Activated CD4-positive, alpha-beta T cell treated with anti-CD3 and anti-CD28 coated beads for 1 hour (primary cell): ENCODE results near the gene IKBKE.

Experiments
- DNase-seq: peaks from one replicate; pipeline ENCODE4 v3.0.0-alpha.2; 2020

The IKBKE gene

DNA sequence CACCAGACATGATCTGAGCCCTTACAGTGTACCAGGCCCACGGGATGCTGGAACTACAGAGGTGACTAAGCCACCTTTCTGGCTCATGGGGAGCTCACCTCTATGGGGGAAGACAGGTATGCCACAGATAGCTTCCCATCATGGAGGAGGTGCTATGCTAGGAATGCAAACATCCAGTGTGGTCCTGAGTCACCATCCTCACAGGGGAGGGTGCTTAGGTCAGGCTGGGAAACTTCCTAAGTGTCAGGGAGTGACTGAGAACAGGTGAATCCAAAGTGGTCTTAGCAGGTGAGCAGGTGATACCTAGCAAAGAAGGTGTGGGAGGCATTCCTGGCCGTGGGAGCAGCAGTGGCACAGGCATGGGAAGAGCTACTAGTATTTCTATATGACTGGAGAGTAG is 28.4 kb downstream of the IKBKE start:
- no peak for DNase-seq

DNA sequence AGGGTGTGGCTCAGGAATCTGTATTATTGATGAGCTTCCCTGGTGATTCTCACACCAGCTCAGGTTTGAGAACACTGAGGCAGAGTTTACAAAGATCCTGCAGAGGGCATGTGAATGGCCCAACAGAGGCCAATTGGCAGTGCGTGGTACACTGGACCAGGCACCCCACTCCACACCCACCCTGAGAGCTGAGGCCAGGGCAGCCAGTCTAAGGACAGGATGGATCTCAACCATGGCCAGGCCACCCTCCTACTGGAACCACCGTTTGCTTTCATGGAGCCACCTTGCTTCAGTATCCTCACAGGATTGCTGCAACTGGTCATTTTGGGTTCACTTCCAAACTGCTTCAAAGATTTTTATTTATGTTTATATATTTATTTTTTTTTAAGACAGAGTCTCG is 29.8 kb downstream of the IKBKE start:
- DNase-seq = no peak

DNA sequence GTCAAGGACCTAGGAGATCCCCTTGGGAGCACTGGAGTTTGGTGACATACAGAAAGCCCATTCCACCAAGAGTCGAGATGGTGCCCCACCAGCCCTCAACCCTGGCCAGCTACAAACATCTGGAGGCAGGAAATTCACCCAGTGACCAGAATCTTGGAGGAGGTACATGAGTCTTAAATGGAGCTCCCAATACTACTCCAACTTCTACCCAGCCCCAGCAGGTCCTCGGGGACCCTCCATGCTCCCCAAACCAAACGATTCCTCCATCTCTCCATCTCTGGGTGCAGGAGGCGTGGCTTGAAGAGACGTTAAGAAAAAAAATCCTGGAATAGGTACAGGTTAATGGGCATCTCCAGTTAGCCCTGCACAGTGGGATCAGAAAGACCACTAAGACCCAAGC is 31.6 kb downstream of the IKBKE start:
- DNase-seq = no peak

DNA sequence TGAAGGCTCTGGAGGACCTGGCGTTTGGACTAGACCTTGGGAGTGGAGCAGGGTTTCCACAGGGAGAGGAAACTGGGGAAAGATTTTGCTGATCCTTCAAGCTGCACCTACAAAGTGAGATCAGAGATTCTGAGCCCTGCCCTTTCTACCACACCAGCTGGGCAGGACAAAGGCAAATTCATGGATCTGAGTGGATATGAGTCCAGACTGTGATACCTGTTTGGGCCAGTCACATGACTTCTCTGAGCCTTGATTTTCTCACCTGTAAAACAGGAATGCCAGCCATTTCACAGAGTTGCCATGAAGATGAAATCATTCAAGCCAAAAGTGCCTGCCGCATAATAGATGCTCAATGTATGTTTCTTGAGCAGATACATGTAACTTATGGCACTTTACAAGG is 32.1 kb downstream of the IKBKE start:
- DNase-seq = no peak

DNA sequence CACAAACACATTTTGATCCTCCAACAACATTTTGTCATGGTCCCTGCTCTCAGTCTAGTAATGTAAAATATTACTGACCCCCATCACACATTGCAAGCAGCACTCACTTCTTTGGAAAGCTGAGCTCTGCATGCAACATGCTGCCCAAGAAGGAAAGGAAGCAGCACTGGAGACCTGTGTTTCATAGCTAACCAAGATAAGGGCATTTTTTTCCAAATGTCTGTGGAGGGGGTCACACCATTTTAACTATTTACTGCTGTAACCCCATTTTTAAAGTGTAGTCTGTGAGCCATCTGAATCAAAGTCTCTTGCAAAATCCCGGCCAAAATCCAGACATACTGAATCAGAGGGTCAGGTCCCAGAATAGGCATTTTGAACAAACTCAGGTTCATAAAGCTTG is 32.5 kb downstream of the IKBKE start:
- DNase-seq = no peak

DNA sequence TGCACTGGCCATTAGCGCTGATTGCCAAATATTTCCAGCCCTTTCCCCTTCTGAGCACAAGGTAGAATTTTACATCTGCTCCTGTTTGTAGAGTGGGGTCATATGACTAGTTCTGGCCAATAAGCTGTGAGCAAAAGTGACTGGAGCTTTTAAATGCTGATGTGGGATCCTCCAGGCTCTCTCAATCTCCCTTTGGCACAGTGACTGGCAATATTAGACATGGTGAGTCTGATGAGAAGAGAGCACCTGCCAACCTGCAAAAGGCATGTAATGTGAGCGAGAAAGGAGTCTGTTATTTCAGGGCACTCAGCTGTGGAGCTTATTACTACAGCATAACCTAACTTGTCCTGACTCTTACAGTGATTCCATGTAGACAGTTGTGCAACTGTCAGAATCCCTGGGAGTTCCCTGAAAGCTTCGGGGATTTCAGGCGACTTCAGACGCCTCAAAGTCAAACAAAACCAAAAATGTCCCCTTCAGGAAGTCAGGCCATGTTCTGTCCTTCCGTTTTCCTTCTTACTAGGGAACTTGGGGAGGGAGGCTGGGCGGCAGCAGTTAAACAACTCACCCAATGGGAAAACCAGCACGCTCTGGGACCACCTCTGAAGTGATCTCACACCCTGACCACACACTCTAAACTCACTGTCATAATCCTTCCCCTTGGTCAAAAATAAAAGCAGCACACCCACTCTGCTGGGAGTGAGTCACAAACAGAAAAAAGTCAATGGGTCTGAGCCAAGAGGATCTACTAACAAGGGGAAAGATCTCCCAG is 33.5 kb downstream of the IKBKE start:
- no peak for DNase-seq

DNA sequence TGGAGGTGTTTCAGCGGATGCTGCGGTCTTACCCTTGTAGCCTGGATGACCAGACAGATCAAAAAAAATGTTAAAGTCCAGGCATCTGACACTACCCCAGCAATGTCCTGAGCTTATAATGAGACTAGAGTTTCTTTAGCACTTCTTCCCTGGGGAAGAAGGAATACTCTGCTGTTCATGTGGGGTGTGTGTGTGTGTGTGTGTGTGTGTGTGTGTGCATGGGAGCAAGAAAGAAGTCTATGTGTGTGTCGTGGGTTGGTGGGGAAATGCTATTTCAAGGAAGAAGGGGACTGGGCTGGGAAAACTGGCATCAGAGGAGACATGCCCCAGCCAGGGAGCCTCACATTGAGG is 34.1 kb downstream of the IKBKE start:
- DNase-seq = no peak

DNA sequence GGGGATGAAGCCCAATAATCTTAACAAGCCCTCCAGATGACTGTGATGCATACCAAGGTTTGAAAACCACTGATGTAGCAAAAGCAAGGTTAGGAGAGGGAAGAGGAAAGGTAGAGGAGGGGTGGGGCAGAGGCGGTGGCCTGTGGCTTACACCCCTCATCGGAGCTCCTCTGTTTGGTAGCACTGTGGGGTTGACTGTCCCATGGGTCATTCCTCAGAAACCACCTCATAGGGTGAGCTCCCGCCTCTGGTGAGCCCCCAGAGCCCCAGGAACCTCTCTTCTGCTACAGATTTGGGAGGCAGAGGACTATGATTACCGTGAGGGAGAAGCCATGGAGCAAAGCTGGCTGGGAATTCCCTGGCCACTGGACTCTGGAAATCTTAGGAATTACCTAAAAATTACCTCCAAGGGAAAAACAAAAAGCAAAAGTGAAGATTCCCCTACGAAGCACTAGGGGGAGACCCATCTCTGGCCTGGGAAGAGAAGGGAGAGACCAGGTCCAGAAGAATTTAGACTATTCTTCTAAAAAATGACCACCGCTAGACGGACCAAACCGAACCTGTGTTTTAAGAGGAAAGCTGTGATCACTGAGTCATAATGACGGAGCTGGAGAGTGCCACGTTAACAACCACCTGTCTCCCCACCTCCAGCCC is 35.6 kb downstream of the IKBKE start:
- no peak for DNase-seq

DNA sequence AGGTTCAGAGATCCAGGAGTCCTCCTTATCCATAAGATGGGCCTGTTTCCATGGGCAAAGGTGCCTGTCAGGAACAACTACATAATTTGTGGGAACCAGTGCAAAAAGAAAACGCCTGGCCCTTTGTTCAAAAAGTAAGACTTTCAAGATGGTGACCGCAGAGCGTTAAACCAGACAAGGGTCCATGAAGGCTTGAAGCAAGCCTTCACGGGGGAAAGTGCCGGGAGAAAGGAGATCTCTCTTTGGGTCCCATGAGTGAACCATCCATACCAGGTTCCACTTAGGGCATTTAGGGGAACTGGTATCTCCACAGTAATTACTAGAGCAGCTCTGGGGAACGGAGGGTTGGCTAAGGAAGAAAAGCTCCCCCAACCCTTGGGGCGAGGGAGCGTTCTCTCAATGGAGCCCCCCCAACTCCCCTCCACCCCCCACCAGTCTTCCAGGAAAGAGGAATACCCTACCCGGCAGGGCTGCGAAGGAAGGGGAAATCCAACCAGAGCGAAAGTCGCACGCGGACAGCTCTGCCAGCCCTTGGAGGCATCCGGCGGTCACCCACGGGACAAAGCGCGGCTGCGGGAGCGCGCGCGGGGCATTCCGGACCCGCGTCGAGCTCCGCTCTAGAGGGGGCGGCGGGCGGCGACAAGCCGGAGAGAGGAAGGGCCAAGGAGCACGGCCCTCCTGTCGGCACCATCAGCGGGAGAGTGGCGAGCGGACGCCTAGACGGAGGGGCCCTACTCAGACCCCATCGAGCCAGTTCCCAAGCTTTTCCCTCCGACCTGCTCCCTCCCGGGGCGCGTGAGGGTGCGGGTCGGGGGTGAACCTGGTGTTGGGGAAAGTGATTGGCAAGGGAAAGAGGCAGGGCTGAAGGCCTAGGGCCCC is 36.4 kb downstream of the IKBKE start:
- DNase-seq = no peak

DNA sequence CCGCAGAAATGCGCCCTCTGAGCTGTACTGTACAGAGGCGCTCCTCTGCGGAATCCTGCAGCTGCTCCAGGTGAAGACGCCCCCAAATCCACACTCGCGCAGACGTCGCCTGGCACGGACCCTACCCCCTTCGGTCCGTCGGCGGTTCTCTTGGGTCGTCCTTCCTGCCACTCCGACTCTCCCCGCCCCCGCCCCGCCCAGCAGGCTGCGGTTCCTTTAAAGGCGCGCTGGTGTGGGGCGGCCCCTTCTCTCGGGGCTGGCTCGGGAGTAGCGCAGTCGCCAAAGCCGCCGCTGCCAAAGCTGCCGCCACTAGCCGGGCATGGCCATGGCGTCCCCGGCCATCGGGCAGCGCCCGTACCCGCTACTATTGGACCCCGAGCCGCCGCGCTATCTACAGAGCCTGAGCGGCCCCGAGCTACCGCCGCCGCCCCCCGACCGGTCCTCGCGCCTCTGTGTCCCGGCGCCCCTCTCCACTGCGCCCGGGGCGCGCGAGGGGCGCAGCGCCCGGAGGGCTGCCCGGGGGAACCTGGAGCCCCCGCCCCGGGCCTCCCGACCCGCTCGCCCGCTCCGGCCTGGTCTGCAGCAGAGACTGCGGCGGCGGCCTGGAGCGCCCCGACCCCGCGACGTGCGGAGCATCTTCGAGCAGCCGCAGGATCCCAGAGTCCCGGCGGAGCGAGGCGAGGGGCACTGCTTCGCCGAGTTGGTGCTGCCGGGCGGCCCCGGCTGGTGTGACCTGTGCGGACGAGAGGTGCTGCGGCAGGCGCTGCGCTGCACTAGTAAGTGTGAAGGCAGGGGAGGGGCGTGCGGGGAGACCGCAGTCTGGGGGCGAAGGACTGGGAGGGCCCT is 37.2 kb downstream of the IKBKE start, which contains the start of gene RASSF5:
RASSF5 (plus strand) TSS at position 248 of the 846 bp plus-strand sequence; CDS start at position 320, 72 bp downstream.
- peak; percentile 70 for DNase-seq

DNA sequence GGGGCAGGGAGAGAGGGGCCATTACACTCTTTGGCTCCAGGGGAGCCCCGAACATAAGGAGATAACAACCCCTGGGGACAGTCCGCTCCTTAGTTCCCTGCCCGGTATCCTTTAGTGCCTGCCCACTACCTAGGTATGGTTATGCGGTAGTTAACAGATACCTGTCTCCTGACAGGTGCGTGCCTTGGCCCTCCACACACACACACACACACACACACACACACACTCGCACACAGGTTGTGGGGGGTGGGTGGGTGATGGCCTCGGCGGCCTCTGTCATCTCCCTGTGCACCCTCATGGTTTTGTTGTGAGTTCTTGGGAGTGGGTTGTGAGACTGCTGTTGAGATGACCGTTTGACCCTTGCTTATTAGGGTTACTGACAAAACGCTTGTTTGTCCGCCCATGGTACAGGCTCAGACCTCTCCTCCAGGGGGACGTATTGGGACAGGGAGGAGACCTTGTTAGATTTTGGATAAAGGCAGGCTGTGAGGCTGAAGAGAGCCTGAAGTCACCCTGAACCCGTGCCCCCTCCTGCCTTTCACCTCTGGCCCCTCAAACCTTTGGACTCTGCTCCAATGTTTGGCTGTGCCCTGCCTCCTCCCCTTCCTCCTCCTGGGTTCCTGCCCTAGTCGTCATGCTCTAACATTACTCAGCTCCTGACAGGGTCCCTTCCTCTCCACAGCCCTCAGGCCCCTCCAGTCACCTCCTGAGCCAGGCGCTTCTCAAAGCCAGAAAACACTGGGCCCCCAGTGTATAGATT is 38.0 kb downstream of the IKBKE start:
- DNase-seq = no peak

DNA sequence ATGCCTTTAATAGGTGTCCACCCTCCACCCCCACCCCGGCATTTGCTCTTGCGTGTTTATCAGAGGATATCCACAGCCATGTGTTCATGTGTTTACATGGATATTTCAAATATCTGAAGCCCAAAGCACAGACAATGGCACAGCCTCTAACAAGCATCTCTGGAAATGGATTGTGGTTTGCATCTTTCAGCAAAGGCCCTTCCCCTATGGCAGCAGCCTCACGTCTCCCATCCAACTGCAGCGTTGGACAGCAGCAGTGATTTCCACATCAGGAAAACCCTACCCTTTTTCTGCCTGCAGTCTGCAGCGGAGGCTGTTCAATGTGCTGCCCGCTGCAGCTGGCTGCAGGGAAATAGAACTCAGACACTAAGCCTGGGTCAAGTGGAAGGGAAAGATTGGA is 38.7 kb downstream of the IKBKE start:
- DNase-seq = no peak

DNA sequence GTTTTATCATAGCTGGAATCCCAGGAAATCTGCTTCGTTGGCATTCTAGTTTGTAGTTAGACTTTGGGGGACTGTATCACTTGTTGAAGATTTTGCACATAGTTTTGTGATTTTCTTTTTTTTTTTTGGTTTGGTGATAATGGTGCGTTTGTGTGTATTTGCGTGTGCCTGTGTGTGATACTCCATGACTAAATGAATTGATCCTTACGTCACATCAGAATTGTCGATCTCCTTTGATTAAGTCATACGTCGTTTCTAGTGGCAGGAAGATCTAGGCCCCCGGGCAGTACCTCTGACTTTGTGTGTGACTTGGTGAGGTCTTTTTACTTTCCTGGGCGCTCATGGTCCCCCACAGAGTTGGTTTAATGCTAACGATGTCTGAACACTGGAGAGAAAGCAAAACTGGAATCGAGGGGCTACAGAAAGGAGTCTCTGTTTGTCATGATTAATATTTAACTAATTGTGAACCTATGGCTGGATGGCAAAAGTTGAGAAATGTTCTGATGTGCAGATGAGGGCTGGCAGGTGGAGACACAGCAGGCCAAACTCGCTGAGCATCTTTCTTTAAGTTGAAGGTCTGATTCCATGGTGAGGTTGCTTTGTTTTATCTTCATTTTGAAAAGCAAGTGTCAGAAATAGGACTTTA is 39.5 kb downstream of the IKBKE start:
- DNase-seq = no peak

DNA sequence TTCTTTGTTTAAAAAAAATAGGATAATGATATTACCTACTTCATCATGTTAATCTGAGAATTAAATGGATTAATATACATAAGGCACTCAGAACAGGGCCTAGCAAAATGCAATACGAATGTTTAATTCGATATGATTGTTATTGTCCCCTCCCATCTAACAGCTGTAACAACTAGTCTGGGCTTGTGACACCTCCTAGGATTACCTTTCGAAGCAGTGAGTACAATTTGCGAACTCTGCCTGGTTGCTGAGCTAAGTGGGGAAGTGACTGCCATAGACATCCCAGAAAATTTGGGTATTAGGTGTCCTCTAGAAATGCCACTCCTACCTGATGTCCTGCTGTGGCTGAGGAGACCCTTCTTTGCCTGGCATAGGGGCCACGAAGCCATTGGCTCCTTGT is 40.1 kb downstream of the IKBKE start:
- no peak for DNase-seq

DNA sequence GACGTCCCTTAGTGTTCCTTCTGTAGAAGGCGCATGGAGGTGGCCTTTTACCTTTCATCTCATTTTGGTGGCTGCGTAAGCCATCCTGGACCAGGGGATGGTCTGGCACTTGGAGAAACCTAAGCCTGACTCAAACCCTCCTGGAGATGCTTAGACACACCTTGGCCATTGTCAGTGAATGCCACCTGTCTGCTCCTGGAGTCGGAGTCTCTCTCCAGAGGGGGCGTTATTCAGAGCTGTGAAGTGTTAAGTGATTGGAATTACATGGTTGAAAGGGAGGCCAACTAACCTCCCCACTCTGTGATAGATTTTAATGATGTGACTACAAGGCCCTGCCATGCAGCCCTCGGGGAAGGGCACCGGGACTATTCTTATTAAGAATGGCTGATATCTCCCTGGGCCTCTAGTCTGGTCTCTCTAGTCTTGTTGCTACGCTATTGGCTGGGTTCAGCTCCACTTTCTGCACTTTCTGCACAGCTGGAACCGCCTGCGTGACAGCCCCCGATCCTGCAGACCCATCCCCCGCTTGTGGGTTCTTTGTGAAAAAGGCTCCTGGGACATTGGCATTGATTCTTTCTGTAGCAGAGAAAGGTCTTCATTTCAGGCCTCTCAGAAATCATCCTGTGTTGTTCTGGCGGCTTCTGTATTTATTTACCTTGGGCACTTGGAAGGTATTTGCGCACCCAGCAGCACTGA is 41.2 kb downstream of the IKBKE start:
- no peak for DNase-seq

DNA sequence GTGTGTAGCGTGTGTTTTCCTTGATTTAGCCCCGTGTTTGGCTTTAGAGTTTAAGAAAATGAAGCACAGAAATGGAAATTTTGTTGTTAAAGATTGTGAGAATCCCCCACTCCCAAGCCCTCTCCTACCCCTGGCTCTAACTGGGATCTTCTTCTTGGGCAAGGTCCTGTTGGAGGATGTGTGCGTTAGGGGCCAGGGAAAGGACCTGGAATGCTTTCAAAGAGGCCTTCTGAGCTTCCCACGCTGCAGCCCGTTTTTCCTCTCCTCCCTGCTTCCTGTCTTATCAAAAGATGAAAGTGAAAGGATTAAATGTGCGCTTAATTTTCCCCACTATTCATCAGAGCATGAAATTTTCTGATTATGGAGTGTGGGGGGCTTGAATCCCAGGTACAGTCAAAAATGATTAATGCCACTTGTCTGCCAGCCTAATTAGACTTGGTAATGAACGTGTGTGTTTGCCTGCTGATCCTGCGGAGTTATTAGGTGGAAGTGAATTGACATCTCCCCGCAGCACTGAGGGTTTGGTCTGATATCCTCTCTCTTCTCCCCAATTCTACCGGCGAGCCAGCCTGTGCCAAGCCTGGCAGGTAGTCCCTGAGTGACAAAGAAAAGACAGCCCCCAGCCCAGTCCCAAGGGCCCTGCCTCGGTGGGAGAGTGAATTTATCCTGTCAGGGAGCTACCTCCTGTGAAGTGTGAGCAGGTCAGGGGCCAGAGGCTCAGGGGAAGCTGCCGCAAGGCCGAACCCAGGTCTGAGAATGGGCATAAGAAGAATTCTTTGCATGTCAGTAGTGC is 42.0 kb downstream of the IKBKE start:
- no peak for DNase-seq

DNA sequence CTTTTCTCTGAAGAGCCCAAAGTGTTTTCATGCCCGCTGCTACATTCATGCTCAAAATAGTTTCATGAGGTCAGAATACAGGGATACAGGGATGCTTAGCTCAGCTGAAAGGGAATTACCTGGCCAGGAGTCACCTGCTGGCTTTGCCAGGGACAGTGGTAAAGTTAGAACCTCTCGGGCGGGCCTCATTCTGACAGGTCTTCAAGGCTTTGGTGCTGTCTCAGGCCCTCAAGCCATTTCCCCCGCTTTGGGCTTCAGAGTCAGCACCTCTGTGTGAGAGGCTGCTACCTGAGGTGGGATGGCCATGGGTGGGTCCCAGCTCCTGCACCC is 42.5 kb downstream of the IKBKE start:
- no peak for DNase-seq

DNA sequence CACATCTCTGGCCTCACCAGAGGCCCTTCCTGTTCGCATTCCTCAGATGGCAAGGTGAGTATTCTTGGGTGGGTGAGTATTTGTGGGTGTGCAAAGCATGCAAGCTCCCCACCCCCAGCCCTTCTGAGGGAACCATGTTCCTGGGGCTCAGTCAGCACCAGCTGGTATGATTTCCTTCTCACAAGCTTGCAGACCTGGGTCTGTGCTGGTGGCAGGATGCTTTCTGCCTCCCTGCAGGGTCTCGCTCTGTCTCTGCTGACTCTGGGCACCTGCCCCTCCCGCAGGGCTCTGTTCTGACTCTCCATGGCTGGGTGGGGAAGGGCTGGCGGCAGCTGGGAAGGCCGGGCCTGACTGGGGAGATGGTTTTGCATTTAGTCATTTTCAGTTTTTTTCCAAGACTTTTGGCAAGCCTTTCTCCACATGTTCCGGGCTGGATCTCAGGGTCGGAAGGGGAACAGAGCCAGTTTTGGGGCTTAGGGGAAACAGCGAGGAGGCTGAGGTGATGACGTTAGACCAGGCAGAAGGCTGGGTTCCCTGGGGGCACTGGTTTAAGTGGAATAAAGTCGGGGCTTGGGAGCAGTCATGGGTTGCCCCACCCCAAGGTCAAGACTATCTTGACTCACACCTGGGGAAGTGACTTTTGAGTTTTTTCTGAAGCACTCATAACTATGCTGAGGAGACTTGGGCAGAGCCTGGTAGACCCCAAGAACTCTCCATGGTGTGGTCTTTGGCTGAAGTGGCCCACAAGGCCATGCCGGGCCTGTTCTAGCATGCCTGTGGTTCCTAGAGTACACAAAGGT is 43.2 kb downstream of the IKBKE start:
- no peak for DNase-seq

DNA sequence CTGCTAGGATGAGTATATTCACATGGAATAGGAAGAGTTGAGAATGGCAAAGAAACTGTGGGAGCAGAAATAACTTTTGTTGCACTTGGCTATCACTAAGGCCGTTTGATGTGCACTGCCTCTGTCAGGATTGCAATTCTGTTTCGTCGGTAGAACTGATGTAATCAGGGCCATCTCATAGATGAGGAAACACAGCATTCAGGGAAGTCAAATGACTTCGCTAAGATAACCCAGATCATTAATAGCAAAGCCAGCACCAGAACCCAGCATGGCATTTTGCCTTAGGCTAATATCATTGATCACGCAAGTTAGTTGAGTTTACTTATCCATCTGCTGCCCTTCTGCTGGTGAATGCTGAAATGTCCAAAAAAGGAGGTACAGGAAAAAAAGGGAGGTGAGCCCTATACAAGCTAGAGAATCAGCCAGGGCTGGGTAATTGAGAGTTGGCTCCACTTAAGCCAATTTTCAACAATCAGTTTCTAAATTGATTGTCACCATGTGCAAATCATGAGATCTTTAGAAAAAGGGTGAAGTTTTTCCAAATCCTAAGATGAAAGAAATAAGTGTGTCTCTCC is 44.6 kb downstream of the IKBKE start:
- no peak for DNase-seq
